Breast epithelium (tissue), 3 donors: ENCODE data around the gene CCDC91.

Experiments
- CTCF ChIP-seq, 3 donors: fragments of 450-650 bp; IDR thresholded peaks; one replicate each; pipeline ENCODE4 v1.5.1; 2016 to 2017; ENCODE audit warnings: antibody characterized with exemption in 3 of 3, mild to moderate bottlenecking in 3 of 3, moderate library complexity in 3 of 3
- POLR2A ChIP-seq: fragments of 450-650 bp; IDR thresholded peaks from one replicate; pipeline ENCODE4 v1.6.1; 2016; ENCODE audit warnings: antibody characterized with exemption, mild to moderate bottlenecking, moderate library complexity
- POLR2AphosphoS5 ChIP-seq, 3 donors: sonication (generic); formaldehyde crosslinking; IDR thresholded peaks; one replicate each; pipeline ENCODE4 v1.6.1; 2017; ENCODE audit warnings: antibody characterized with exemption in 3 of 3

GRCh38 chr12:28479683-28480082 is 289.4 kb downstream of the CCDC91 start:
- no peak for TF ChIP-seq CTCF (IDR thresholded peaks at IDR 0.05)
- no peak for TF ChIP-seq POLR2A
- no peak for TF ChIP-seq POLR2AphosphoS5 (IDR thresholded peaks at IDR 0.05)
